Activated CD4-positive, alpha-beta T cell treated with anti-CD3 and anti-CD28 coated beads for 36 hours (primary cell): ENCODE data around the gene ZMIZ1. TPM values are rescaled to one million over a fixed set of nuclear protein-coding genes. Genes with fewer than 3 reads are reported as not detected.

Experiments
- ATAC-seq: fragments of 200-7000 bp; cut with Tn5 transposase; one replicate; pipeline ENCODE4 v1.10.0; 2021; ENCODE audit warnings: mild to moderate bottlenecking, moderate library complexity
- CTCF ChIA-PET: fragments of 350-600 bp; sonication (Branson Sonifier 250); formaldehyde crosslinking; loops from one replicate; lab custom pipeline; 2021; ENCODE audit warnings: antibody characterized with exemption; lab: Charles Lee
- POLR2A ChIA-PET: fragments of 350-600 bp; sonication (Branson Sonifier 250); formaldehyde crosslinking; loops from one replicate; lab custom pipeline; 2021; ENCODE audit warnings: antibody characterized with exemption, inconsistent platforms; lab: Charles Lee
- DNase-seq: peaks from one replicate; pipeline ENCODE4 v3.0.0-alpha.2; 2020
- H3K27ac Mint-ChIP-seq: one replicate; pipeline ENCODE4 v1.8.0; 2021; ENCODE audit warnings: mixed read lengths
- H3K27me3 Mint-ChIP-seq: one replicate; pipeline ENCODE4 v1.8.0; 2021; ENCODE audit warnings: mixed read lengths
- H3K36me3 Mint-ChIP-seq: one replicate; pipeline ENCODE4 v1.8.0; 2021; ENCODE audit warnings: low read depth, mixed read lengths
- H3K4me1 Mint-ChIP-seq: one replicate; pipeline ENCODE4 v1.8.0; 2021; ENCODE audit warnings: mixed read lengths
- H3K4me3 Mint-ChIP-seq: one replicate; pipeline ENCODE4 v1.8.0; 2021; ENCODE audit warnings: mild to moderate bottlenecking, moderate library complexity, mixed read lengths
- H3K9me3 Mint-ChIP-seq: one replicate; pipeline ENCODE4 v1.8.0; 2021; ENCODE audit warnings: low read depth, mixed read lengths
- intact Hi-C, 2 experiments: fragments of 100-400 bp; cut with DNase I in 1 of 2; cut with micrococcal nuclease in 1 of 2; formaldehyde crosslinking; loops; one replicate each; pipeline versions ENCODE4 v1.14.2 to v1.15.1; 2022 to 2024; cut with DNase I, micrococcal nuclease
- total RNA-seq, 2 experiments: library from RNA; stranded (reverse); gene quantifications; one replicate each; pipeline ENCODE4 v1.2.3, GENCODE V29; 2021

The ZMIZ1 gene
- 10 to 100 TPM; 33.9 to 34.3 TPM for total RNA-seq

GRCh38 chr10:79068562-79069324 lies at the start of gene ZMIZ1:
ZMIZ1 (plus strand) TSS chr10:79068966; CDS start chr10:79201633, 132,667 bp downstream.
- H3K4me1 Mint-ChIP-seq: peaks cover 32% of the 10 kb centered on the region
- DNase-seq: peak; percentile 89
- peak within 1 kb of the TSS; percentile 58 for H3K27ac Mint-ChIP-seq
- peak; percentile 72 for ATAC-seq
- H3K27me3 Mint-ChIP-seq: peaks cover 3% of the 10 kb centered on the region
- intact Hi-C loops: loop anchor here (1.0 to 10.0 kb wide), 12 partner anchors 20 to 1041 kb away; partner anchors contain the start of genes POLR3A (in 1 of the 2), PPIF (in 1 of the 2), RPS24 (in 1 of the 2) and ZCCHC24 (in 1 of the 2)
- H3K36me3 Mint-ChIP-seq: no peaks in the 10 kb centered on the region
- no peaks in the 10 kb centered on the region for H3K9me3 Mint-ChIP-seq
- CTCF ChIA-PET: interaction anchor here (0.7 kb wide), 1 partner anchor 222 kb away, joined by 3 read pairs; no protein-coding TSS in a partner anchor
- H3K4me3 Mint-ChIP-seq: peak within 1 kb of the TSS; percentile 73
- POLR2A ChIA-PET: no interaction called here

- no peaks in the 10 kb centered on the region for H3K4me1 Mint-ChIP-seq
- CTCF ChIA-PET: interaction anchor here (1.2 kb wide), 1 partner anchor 45 kb away, joined by 4 read pairs; no protein-coding TSS in a partner anchor
- no peaks in the 10 kb centered on the region for H3K27me3 Mint-ChIP-seq
- ATAC-seq (no peak), DNase-seq (no peak)
- H3K9me3 Mint-ChIP-seq: peaks cover 6% of the 10 kb centered on the region
- POLR2A ChIA-PET: no interaction called here
- no peaks in the 10 kb centered on the region for H3K36me3 Mint-ChIP-seq
- no peak overlapping the region for H3K27ac Mint-ChIP-seq
- intact Hi-C loops: no loop called here
- no peak overlapping the region for H3K4me3 Mint-ChIP-seq
These were observed 49.2 kb upstream of the ZMIZ1 start for GRCh38 chr10:79019441-79020014.

GRCh38 chr10:79020015-79020491 lies 48.7 kb upstream of the ZMIZ1 start:
- ATAC-seq (no peak), DNase-seq (no peak)
- H3K27me3 Mint-ChIP-seq: no peaks in the 10 kb centered on the region
- POLR2A ChIA-PET: no interaction called here
- no peak overlapping the region for H3K4me3 Mint-ChIP-seq
- H3K9me3 Mint-ChIP-seq: peaks cover 6% of the 10 kb centered on the region
- intact Hi-C loops: no loop called here
- H3K4me1 Mint-ChIP-seq: peaks cover 3% of the 10 kb centered on the region
- no peak overlapping the region for H3K27ac Mint-ChIP-seq
- H3K36me3 Mint-ChIP-seq: no peaks in the 10 kb centered on the region
- CTCF ChIA-PET: interaction anchor here (1.2 kb wide), 1 partner anchor 46 kb away, joined by 4 read pairs; no protein-coding TSS in a partner anchor

- POLR2A ChIA-PET: no interaction called here
- intact Hi-C loops: no loop called here
- H3K9me3 Mint-ChIP-seq: peaks cover 6% of the 10 kb centered on the region
These were observed 48.2 kb upstream of the ZMIZ1 start for GRCh38 chr10:79020605-79021004.

GRCh38 chr10:79021331-79021907 lies 47.3 kb upstream of the ZMIZ1 start:
- POLR2A ChIA-PET: no interaction called here
- intact Hi-C loops: no loop called here
- no peak overlapping the region for H3K27ac Mint-ChIP-seq

More at GRCh38 chr10:79020605-79021004, 48.2 kb upstream of the ZMIZ1 start:
- Mint-ChIP-seq H3K27me3 (no peaks in the 10 kb centered on the region), H3K27ac (no peak overlapping the region), H3K4me3 (no peak overlapping the region), H3K4me1 (peaks cover 8% of the 10 kb centered on the region), H3K36me3 (no peaks in the 10 kb centered on the region)
- ATAC-seq (no peak), DNase-seq (no peak)
- CTCF ChIA-PET: interaction anchor here (1.0 kb wide), 1 partner anchor 176 kb away, joined by 6 read pairs; no protein-coding TSS in a partner anchor

DNA sequence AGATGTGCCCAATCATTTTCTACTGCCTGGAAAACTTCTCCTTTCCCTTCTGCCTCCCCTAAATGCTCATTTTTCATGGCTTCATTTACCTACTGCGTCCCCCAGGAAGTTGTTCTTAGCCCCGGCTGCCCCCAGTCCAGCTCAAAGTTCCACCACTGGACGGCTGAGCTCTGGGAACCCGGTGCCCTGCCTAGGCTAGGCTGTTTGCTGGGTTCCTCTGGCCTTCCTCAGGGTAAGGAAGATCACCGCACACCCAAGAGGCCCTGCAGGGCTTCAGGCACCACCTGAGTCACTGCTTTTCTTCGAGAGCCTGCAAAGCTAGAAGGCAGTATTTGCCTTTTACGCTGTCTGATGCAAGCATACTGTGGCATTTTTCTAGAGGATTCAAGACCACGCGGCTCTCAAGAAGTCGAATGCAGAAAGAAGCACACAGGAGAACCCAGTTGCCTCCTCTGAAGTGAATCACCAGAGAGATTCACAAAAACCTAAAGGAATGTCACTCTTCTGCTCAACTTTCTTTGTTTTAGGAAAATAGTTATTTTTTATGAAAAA lies 46.7 kb upstream of the ZMIZ1 start:
- Mint-ChIP-seq H3K4me1 (peaks cover 18% of the 10 kb centered on the region), H3K9me3 (peaks cover 6% of the 10 kb centered on the region), H3K4me3 (no peak overlapping the region), H3K27ac (no peak overlapping the region), H3K27me3 (no peaks in the 10 kb centered on the region), H3K36me3 (no peaks in the 10 kb centered on the region)
- ATAC-seq (no peak), DNase-seq (no peak)
- CTCF ChIA-PET: no interaction called here
- intact Hi-C loops: no loop called here
- POLR2A ChIA-PET: no interaction called here

More at GRCh38 chr10:79021331-79021907, 47.3 kb upstream of the ZMIZ1 start:
- no peaks in the 10 kb centered on the region for H3K36me3 Mint-ChIP-seq
- peaks cover 14% of the 10 kb centered on the region for H3K4me1 Mint-ChIP-seq
- H3K9me3 Mint-ChIP-seq: peaks cover 6% of the 10 kb centered on the region
- CTCF ChIA-PET: interaction anchor here (1.0 kb wide), 1 partner anchor 175 kb away, joined by 6 read pairs; no protein-coding TSS in a partner anchor
- DNase-seq: no peak
- no peaks in the 10 kb centered on the region for H3K27me3 Mint-ChIP-seq
- H3K4me3 Mint-ChIP-seq: no peak overlapping the region
- no peak for ATAC-seq

DNA sequence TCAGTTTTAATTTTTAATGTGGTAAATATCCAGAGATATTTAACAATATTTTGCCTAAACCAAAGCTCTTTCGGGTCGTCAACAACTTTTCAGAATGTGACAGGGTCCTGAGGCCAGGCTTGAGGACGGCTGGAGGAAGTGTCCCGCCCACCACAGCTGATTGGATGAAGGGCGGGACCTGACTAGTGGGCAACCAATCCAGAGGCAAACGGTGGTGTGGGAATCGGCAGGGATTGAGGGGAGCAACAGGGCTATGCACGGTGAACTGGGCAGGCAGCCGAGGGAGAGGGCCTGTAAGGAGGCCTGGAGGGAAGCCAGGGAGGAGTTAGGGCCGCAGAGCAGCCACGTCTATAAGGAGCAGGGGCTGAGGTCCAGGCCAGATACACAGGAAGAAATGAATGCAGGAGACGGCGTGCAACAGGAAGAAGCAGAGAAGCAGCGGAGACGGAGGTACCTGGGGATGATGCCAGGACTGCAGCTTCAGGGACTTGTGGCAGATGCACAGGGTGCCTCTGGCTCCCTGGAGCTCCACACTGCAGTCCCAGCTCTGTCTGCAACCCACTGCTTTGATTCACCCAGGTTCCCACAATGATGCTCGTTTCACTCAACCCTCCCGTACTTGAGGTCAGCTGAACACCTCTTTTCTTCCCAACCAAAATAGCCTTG lies 46.1 kb upstream of the ZMIZ1 start:
- no peaks in the 10 kb centered on the region for H3K27me3 Mint-ChIP-seq
- no peak overlapping the region for H3K27ac Mint-ChIP-seq
- ATAC-seq (no peak), DNase-seq (no peak)
- peaks cover 25% of the 10 kb centered on the region for H3K4me1 Mint-ChIP-seq
- ChIA-PET CTCF (no interaction called here), POLR2A (no interaction called here)
- H3K36me3 Mint-ChIP-seq: no peaks in the 10 kb centered on the region
- H3K4me3 Mint-ChIP-seq: peak overlapping the region; percentile 9
- peaks cover 4% of the 10 kb centered on the region for H3K9me3 Mint-ChIP-seq
- intact Hi-C loops: no loop called here

DNA sequence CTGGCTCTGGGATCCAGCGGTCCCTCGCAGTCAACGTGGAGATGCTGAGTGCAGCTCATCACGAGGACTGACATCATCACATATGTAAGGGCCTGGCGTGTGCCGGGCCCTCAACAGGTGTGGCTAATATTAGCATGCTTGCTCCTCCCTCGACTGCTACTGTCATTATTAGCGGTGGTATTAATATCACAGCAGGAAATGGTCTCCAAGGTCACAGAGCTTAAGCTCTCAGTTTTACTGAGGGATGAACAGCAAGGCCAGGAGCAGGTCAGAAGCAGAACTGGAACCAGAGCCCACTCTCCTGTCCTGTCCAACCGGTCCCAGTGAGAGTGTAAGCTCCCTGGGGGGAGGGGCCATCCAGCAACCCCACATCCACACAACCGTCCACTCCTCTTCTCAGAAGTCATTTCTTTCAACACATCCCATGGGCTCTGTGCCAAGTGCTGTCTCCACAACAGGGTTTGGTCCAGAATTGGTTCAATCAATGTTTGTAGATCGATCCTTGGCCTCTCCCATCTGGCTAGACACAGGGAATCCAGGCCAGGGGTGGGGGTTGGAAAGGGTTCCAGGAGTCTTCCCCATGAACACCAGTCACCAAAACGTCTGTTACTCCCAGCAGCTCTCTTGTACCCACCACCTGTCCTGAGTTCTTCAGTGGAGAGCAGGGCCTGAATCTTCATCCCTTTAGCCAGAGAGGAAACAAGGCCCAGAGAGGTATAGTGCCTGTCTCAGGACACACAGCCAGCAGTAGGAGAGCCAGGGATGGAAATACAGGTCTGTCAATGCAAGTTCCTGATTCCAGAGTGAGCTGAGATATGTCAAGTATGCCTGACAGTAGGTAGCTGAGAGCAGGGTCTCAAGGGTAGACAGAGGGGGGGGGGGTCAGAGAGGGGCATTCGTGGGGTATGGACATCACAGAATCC lies 45.3 kb upstream of the ZMIZ1 start:
- no peak overlapping the region for H3K27ac Mint-ChIP-seq
- DNase-seq (no peak), ATAC-seq (no peak)
- H3K36me3 Mint-ChIP-seq: no peaks in the 10 kb centered on the region
- no peak overlapping the region for H3K4me3 Mint-ChIP-seq
- POLR2A ChIA-PET: no interaction called here
- intact Hi-C loops: no loop called here
- no peaks in the 10 kb centered on the region for H3K27me3 Mint-ChIP-seq
- CTCF ChIA-PET: interaction anchor here (0.6 to 1.0 kb wide), 2 partner anchors 21 to 186 kb away, joined by 3 read pairs; no protein-coding TSS in a partner anchor
- no peaks in the 10 kb centered on the region for H3K9me3 Mint-ChIP-seq
- H3K4me1 Mint-ChIP-seq: peaks cover 28% of the 10 kb centered on the region

- H3K9me3 Mint-ChIP-seq: no peaks in the 10 kb centered on the region
- no peak overlapping the region for H3K27ac Mint-ChIP-seq
- H3K27me3 Mint-ChIP-seq: no peaks in the 10 kb centered on the region
- DNase-seq: no peak
- POLR2A ChIA-PET: interaction anchor here (0.6 kb wide), 1 partner anchor 171 kb away, joined by 5 read pairs; no protein-coding TSS in a partner anchor
- no peak for ATAC-seq
- no peak overlapping the region for H3K4me3 Mint-ChIP-seq
- CTCF ChIA-PET: interaction anchor here (0.6 to 1.0 kb wide), 2 partner anchors 21 to 185 kb away, joined by 3 read pairs; no protein-coding TSS in a partner anchor
- peaks cover 28% of the 10 kb centered on the region for H3K4me1 Mint-ChIP-seq
- no peaks in the 10 kb centered on the region for H3K36me3 Mint-ChIP-seq
- intact Hi-C loops: no loop called here
These were observed 44.5 kb upstream of the ZMIZ1 start for GRCh38 chr10:79024296-79024695.

DNA sequence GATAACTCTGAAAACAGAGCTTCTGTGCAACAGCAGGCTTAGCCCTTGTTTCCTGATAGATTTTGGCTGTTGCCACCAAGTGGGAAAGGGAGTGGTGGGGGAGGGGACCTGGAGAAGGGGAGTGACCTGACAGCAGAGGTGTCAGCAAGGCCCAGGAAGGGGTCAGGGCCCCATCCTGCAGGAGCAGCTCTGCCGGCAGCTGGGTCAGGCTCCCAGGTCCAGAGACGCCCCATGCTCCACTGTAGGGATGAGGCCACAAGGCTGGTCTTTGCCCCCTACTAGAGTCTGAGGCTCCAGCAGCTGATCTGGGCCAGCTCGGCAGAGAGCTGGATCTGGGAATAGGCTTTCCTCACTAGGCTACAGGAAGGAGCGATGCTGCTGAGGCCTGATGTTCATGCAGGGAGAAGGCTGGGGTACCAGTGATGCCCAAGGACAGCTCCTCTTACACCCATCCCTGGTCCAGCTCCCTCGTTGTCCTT lies 44.0 kb upstream of the ZMIZ1 start:
- Mint-ChIP-seq H3K27me3 (no peaks in the 10 kb centered on the region), H3K9me3 (no peaks in the 10 kb centered on the region), H3K36me3 (no peaks in the 10 kb centered on the region), H3K27ac (no peak overlapping the region), H3K4me1 (peaks cover 28% of the 10 kb centered on the region), H3K4me3 (no peak overlapping the region)
- ChIA-PET CTCF (interaction anchor here (0.5 kb wide), 1 partner anchor 172 kb away, joined by 3 read pairs; no protein-coding TSS in a partner anchor), POLR2A (interaction anchor here (0.6 kb wide), 1 partner anchor 172 kb away, joined by 5 read pairs; no protein-coding TSS in a partner anchor)
- no peak for ATAC-seq
- intact Hi-C loops: no loop called here
- no peak for DNase-seq
